Aorta (tissue), 5 donors: ENCODE measurements around the gene HBP1. TPM values are rescaled to one million over a fixed set of nuclear protein-coding genes. Genes with fewer than 3 reads are reported as not detected.
"Not testable (repeated sequence)": the region's sequence is repeated elsewhere in the genome, so short reads cannot be mapped to it uniquely, and the experiment has no call there.

Experiments used
- ATAC-seq: fragments of 200-7000 bp; cut with Tn5 transposase; one replicate; pipeline ENCODE4 v1.9.1; 2022; ENCODE audit warnings: moderate library complexity; ENCODE audit not compliant: low FRiP score
- DNase-seq, 2 donors: peaks; one replicate each; pipeline ENCODE4 v3.0.0-alpha.2; 2020
- H3K27ac ChIP-seq, 2 donors: one replicate each; pipeline ENCODE4 v1.5.1; 2013; ENCODE audit warnings: low read length in 2 of 2, mild to moderate bottlenecking in 2 of 2, moderate library complexity in 2 of 2, control low read depth in 1 of 2, inconsistent platforms in 1 of 2, low read depth in 1 of 2
- H3K27me3 ChIP-seq, 2 donors: one replicate each; pipeline ENCODE4 v1.6.1; 2013; ENCODE audit warnings: control low read depth in 1 of 2, low read length in 1 of 2, mild to moderate bottlenecking in 1 of 2, moderate library complexity in 1 of 2; ENCODE audit not compliant: insufficient read depth in 2 of 2, control insufficient read depth in 1 of 2
- H3K36me3 ChIP-seq, 2 donors: one replicate each; pipeline ENCODE4 v1.6.1; 2013; ENCODE audit warnings: control low read depth in 1 of 2, low read length in 1 of 2, mild to moderate bottlenecking in 1 of 2; ENCODE audit not compliant: insufficient read depth in 2 of 2, control insufficient read depth in 1 of 2
- H3K4me1 ChIP-seq, 2 donors: one replicate each; pipeline ENCODE4 v1.6.1; 2013; ENCODE audit warnings: low read length in 2 of 2, control low read depth in 1 of 2, mild to moderate bottlenecking in 1 of 2, moderate library complexity in 1 of 2; ENCODE audit not compliant: insufficient read depth in 2 of 2, control insufficient read depth in 1 of 2
- H3K4me3 ChIP-seq, 2 donors: one replicate each; pipeline ENCODE4 v1.5.1; 2013; ENCODE audit warnings: low read length in 2 of 2, control low read depth in 1 of 2, mild to moderate bottlenecking in 1 of 2
- H3K9me3 ChIP-seq: one replicate; pipeline ENCODE4 v1.6.1; 2013; ENCODE audit warnings: mild to moderate bottlenecking, low read length; ENCODE audit not compliant: control insufficient read depth
- WGBS, 2 donors: extraction: QIAGEN DNeasy Blood & Tissue Kit; methylation state at CpG; one replicate each; pipeline ENCODE4 v1.1.7; 2013; 5-methylcytosine and 5-hydroxymethylcytosine counted together
- intact Hi-C, 2 donors: fragments of 100-400 bp; cut with DNase I; formaldehyde crosslinking; loops; one replicate each; pipeline versions ENCODE4 v1.14.2 to v1.15.0; 2022
- polyA plus RNA-seq, 2 donors: library from polyadenylated mRNA; stranded (reverse); fragments of 200-250 nt; gene quantifications; one replicate each; pipeline ENCODE4 v1.2.3, GENCODE V29; 2013
- total RNA-seq, 2 donors: library from RNA; stranded (reverse); fragmentation: NEBNext Ultra II Directional; extraction: Animal tissue kit (Norgen Biotek cat#: 25700); gene quantifications; one replicate each; pipeline ENCODE4 v1.2.1, GENCODE V29; 2021
- donor health status: healthy with polysubstance abuse.
- donor health status: Bipolar disorder and iron deficiency.
- donor health status: DM: no; HTN: no; CAD: no.
- donor health status: DM: no; HTN: no; CAD: no.
- donor health status: DM: yes; HTN: yes; CAD: no.

Gene HBP1
- total and polyA plus RNA-seq, 4 donors = 45.5 to 78.7 (median 57.9) TPM

GRCh38 chr7:107233981-107234380 is 65.2 kb downstream of the HBP1 start:
- 94 to 96% methylated on average over 1 of the region's 1 CpG for WGBS, 2 donors
- H3K36me3 ChIP-seq = peaks cover 0 to 2% of the 10 kb centered on the region in 2 donors
- H3K4me1 ChIP-seq = no peaks in the 10 kb centered on the region
- DNase-seq (no peak), ATAC-seq (no peak)
- no peak overlapping the region for H3K27ac ChIP-seq
- H3K4me3 ChIP-seq = no peak overlapping the region
- intact Hi-C loops = no loop called here
- no peaks in the 10 kb centered on the region for H3K9me3 ChIP-seq
- H3K27me3 ChIP-seq = no peaks in the 10 kb centered on the region

GRCh38 chr7:107234436-107234835 is 65.6 kb downstream of the HBP1 start:
- H3K27ac ChIP-seq = no peak overlapping the region
- intact Hi-C loops = no loop called here
- no peaks in the 10 kb centered on the region for H3K4me1 ChIP-seq
- no peaks in the 10 kb centered on the region for H3K9me3 ChIP-seq
- no peaks in the 10 kb centered on the region for H3K27me3 ChIP-seq
- peaks cover 0 to 2% of the 10 kb centered on the region in 2 donors for H3K36me3 ChIP-seq
- no peak for ATAC-seq
- WGBS, 2 donors = 66 to 67% methylated on average over 3 of the region's 3 CpGs
- no peak for DNase-seq
- H3K4me3 ChIP-seq = no peak overlapping the region

GRCh38 chr7:107236862-107237261 is 68.1 kb downstream of the HBP1 start:
- no peak overlapping the region for H3K4me3 ChIP-seq
- DNase-seq = no peak
- H3K9me3 ChIP-seq = no peaks in the 10 kb centered on the region
- no peak for ATAC-seq
- no peaks in the 10 kb centered on the region for H3K4me1 ChIP-seq
- intact Hi-C loops = no loop called here
- H3K27ac ChIP-seq = no peak overlapping the region
- H3K27me3 ChIP-seq = no peaks in the 10 kb centered on the region
- peaks cover 0 to 2% of the 10 kb centered on the region in 2 donors for H3K36me3 ChIP-seq

GRCh38 chr7:107237451-107237850 is 68.6 kb downstream of the HBP1 start:
- ATAC-seq (no peak), DNase-seq (no peak)
- no peaks in the 10 kb centered on the region for H3K27me3 ChIP-seq
- intact Hi-C loops = no loop called here
- H3K4me3 ChIP-seq = no peak overlapping the region
- peaks cover 0 to 2% of the 10 kb centered on the region in 2 donors for H3K36me3 ChIP-seq
- no peaks in the 10 kb centered on the region for H3K4me1 ChIP-seq
- H3K27ac ChIP-seq = no peak overlapping the region
- H3K9me3 ChIP-seq = no peaks in the 10 kb centered on the region
- 85 to 94% methylated on average over 4 of the region's 4 CpGs for WGBS, 2 donors

GRCh38 chr7:107242267-107242666 is 73.5 kb downstream of the HBP1 start:
- peaks cover 0 to 2% of the 10 kb centered on the region in 2 donors for H3K36me3 ChIP-seq
- intact Hi-C loops = no loop called here
- no peaks in the 10 kb centered on the region for H3K27me3 ChIP-seq
- H3K4me1 ChIP-seq = no peaks in the 10 kb centered on the region
- ATAC-seq (no peak), DNase-seq (no peak)
- H3K4me3 ChIP-seq = no peak overlapping the region
- H3K27ac ChIP-seq = no peak overlapping the region
- WGBS, 2 donors = 92 to 97% methylated on average over 4 of the region's 4 CpGs
- H3K9me3 ChIP-seq = no peaks in the 10 kb centered on the region

GRCh38 chr7:107244613-107245012 is 75.8 kb downstream of the HBP1 start:
- H3K4me3 ChIP-seq = no peak overlapping the region
- WGBS, 2 donors = 91 to 96% methylated on average over 2 of the region's 2 CpGs
- H3K27me3 ChIP-seq = no peaks in the 10 kb centered on the region
- no peaks in the 10 kb centered on the region for H3K4me1 ChIP-seq
- no peak overlapping the region for H3K27ac ChIP-seq
- DNase-seq (no peak), ATAC-seq (no peak)
- intact Hi-C loops = no loop called here
- peaks cover 0 to 2% of the 10 kb centered on the region in 2 donors for H3K36me3 ChIP-seq
- H3K9me3 ChIP-seq = no peaks in the 10 kb centered on the region

GRCh38 chr7:107246836-107247235 is 78.0 kb downstream of the HBP1 start:
- H3K36me3 ChIP-seq, ATAC-seq, intact Hi-C loops, H3K27ac ChIP-seq, H3K4me3 ChIP-seq, H3K9me3 ChIP-seq, DNase-seq, H3K27me3 ChIP-seq, H3K4me1 ChIP-seq: not testable (repeated sequence)
- WGBS, 2 donors = 99% methylated on average over 3 of the region's 3 CpGs

GRCh38 chr7:107248551-107249316 is 79.9 kb downstream of the HBP1 start:
- intact Hi-C loops = no loop called here
- whole genome bisulfite sequencing, 2 donors = 98% methylated on average over 5 of the region's 5 CpGs
- H3K4me1 ChIP-seq = no peaks in the 10 kb centered on the region
- ATAC-seq (no peak), DNase-seq (no peak)
- H3K9me3 ChIP-seq = no peaks in the 10 kb centered on the region
- H3K36me3 ChIP-seq = peaks cover 0 to 2% of the 10 kb centered on the region in 2 donors
- H3K27ac ChIP-seq = no peak overlapping the region
- no peak overlapping the region for H3K4me3 ChIP-seq
- H3K27me3 ChIP-seq = no peaks in the 10 kb centered on the region

GRCh38 chr7:107251963-107252362 is 83.2 kb downstream of the HBP1 start:
- no peak for ATAC-seq
- DNase-seq = no peak
- peaks cover 0 to 3% of the 10 kb centered on the region in 2 donors for H3K36me3 ChIP-seq
- H3K4me1 ChIP-seq = no peaks in the 10 kb centered on the region
- intact Hi-C loops = no loop called here
- no peaks in the 10 kb centered on the region for H3K9me3 ChIP-seq
- WGBS, 2 donors = 94 to 95% methylated on average over 3 of the region's 3 CpGs
- no peaks in the 10 kb centered on the region for H3K27me3 ChIP-seq
- no peak overlapping the region for H3K27ac ChIP-seq
- no peak overlapping the region for H3K4me3 ChIP-seq
